Aorta (tissue), 5 donors: ENCODE measurements around the gene C1QTNF12. TPM values are rescaled to one million over a fixed set of nuclear protein-coding genes. Genes with fewer than 3 reads are reported as not detected.

Experiments used
- ATAC-seq: fragments of 200-7000 bp; cut with Tn5 transposase; one replicate; pipeline ENCODE4 v1.9.1; 2022; ENCODE audit warnings: moderate library complexity; ENCODE audit not compliant: low FRiP score
- DNase-seq, 2 donors: peaks; one replicate each; pipeline ENCODE4 v3.0.0-alpha.2; 2020
- H3K27ac ChIP-seq, 2 donors: one replicate each; pipeline ENCODE4 v1.5.1; 2013; ENCODE audit warnings: low read length in 2 of 2, mild to moderate bottlenecking in 2 of 2, moderate library complexity in 2 of 2, control low read depth in 1 of 2, inconsistent platforms in 1 of 2, low read depth in 1 of 2
- H3K27me3 ChIP-seq, 2 donors: one replicate each; pipeline ENCODE4 v1.6.1; 2013; ENCODE audit warnings: control low read depth in 1 of 2, low read length in 1 of 2, mild to moderate bottlenecking in 1 of 2, moderate library complexity in 1 of 2; ENCODE audit not compliant: insufficient read depth in 2 of 2, control insufficient read depth in 1 of 2
- H3K36me3 ChIP-seq, 2 donors: one replicate each; pipeline ENCODE4 v1.6.1; 2013; ENCODE audit warnings: control low read depth in 1 of 2, low read length in 1 of 2, mild to moderate bottlenecking in 1 of 2; ENCODE audit not compliant: insufficient read depth in 2 of 2, control insufficient read depth in 1 of 2
- H3K4me1 ChIP-seq, 2 donors: one replicate each; pipeline ENCODE4 v1.6.1; 2013; ENCODE audit warnings: low read length in 2 of 2, control low read depth in 1 of 2, mild to moderate bottlenecking in 1 of 2, moderate library complexity in 1 of 2; ENCODE audit not compliant: insufficient read depth in 2 of 2, control insufficient read depth in 1 of 2
- H3K4me3 ChIP-seq, 2 donors: one replicate each; pipeline ENCODE4 v1.5.1; 2013; ENCODE audit warnings: low read length in 2 of 2, control low read depth in 1 of 2, mild to moderate bottlenecking in 1 of 2
- H3K9me3 ChIP-seq: one replicate; pipeline ENCODE4 v1.6.1; 2013; ENCODE audit warnings: mild to moderate bottlenecking, low read length; ENCODE audit not compliant: control insufficient read depth
- WGBS, 2 donors: extraction: QIAGEN DNeasy Blood & Tissue Kit; methylation state at CpG; one replicate each; pipeline ENCODE4 v1.1.7; 2013; 5-methylcytosine and 5-hydroxymethylcytosine counted together
- intact Hi-C, 2 donors: fragments of 100-400 bp; cut with DNase I; formaldehyde crosslinking; loops; one replicate each; pipeline versions ENCODE4 v1.14.2 to v1.15.0; 2022
- polyA plus RNA-seq, 2 donors: library from polyadenylated mRNA; stranded (reverse); fragments of 200-250 nt; gene quantifications; one replicate each; pipeline ENCODE4 v1.2.3, GENCODE V29; 2013
- total RNA-seq, 2 donors: library from RNA; stranded (reverse); fragmentation: NEBNext Ultra II Directional; extraction: Animal tissue kit (Norgen Biotek cat#: 25700); gene quantifications; one replicate each; pipeline ENCODE4 v1.2.1, GENCODE V29; 2021
- donor health status: healthy with polysubstance abuse.
- donor health status: Bipolar disorder and iron deficiency.
- donor health status: DM: no; HTN: no; CAD: no.
- donor health status: DM: no; HTN: no; CAD: no.
- donor health status: DM: yes; HTN: yes; CAD: no.

Gene C1QTNF12
- total and polyA plus RNA-seq, 4 donors, result 3.4 to 10.0 (median 4.1) TPM

DNA sequence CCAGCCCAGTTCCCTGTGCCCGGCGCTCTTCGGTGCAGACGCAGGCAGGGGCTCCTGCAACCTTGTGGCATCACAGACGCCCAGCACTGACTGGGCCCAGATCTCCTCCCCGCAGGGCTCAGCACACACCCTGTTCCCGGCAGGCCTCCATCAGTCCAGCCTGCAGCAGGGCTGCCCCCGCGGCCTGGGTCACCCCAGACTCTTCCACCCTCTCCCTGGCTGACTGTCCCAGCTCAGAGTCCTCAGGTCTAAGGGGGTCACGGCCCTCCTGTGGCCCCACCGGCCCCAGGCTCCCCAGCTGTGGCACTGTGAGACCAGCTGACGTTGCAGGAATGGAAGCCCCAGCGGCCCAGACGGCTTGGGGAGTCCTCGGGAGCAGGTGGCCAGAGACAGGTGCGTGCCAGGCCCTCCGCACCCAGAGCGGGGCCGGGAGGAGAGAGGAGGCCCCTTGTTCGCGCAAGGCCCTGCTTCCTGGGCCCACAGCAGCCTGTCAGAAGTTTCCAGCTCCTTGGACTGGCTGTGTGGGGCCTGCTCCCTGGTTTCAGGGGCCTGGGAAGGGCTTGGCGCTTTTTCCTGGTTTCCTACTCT lies 10.3 kb downstream of the C1QTNF12 start:
- 82 to 83% methylated on average over 20 to 22 of the region's 22 CpGs for WGBS, 2 donors
- no peaks in the 10 kb centered on the region for H3K4me1 ChIP-seq
- H3K27me3 ChIP-seq, result no peaks in the 10 kb centered on the region
- no peak overlapping the region for H3K4me3 ChIP-seq
- H3K36me3 ChIP-seq, result no peaks in the 10 kb centered on the region
- DNase-seq (no peak), ATAC-seq (no peak)
- intact Hi-C loops, result no loop called here
- H3K27ac ChIP-seq, result no peak overlapping the region
- no peaks in the 10 kb centered on the region for H3K9me3 ChIP-seq

DNA sequence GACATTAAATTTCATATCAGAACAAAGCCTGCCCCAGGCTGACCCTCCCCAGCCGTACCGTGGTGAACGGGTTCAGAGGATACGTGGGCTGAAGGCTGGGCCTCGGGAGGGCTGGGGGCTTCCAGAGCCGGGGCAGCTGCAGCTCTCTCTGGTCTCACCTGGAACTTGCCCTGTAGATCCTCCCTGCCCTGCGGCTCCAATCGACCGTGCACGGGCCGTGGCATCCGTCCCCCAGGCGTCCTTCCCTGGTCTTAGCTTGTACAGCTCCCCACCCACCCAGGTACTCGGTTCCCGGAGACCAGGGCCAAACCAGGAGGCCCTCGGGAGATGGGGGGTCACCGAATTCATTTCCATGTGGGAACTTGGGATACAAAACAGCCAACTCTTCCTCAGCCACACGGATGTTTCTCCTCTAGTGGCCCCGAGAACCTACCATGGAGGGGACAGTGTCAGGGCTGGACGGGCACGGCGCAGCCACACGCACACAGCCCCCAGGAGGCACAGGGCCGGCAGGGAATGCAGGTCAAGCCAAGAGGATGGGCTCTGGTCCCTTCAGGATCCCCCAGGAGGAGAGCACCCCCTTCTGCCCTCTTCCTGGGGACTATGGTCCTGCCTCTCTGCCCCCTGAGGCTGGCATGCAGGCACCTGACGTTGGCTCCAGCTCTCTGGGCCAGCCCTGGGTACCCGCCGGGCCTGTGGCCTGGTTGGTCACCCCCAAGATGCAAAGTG lies 11.3 kb downstream of the C1QTNF12 start:
- intact Hi-C loops, result no loop called here
- Histone ChIP-seq H3K36me3 (no peaks in the 10 kb centered on the region), H3K4me3 (no peak overlapping the region), H3K4me1 (no peaks in the 10 kb centered on the region), H3K27me3 (no peaks in the 10 kb centered on the region), H3K27ac (no peak overlapping the region), H3K9me3 (no peaks in the 10 kb centered on the region)
- ATAC-seq (no peak), DNase-seq (no peak)
- WGBS, 2 donors, result 89 to 91% methylated on average over 27 of the region's 27 CpGs

DNA sequence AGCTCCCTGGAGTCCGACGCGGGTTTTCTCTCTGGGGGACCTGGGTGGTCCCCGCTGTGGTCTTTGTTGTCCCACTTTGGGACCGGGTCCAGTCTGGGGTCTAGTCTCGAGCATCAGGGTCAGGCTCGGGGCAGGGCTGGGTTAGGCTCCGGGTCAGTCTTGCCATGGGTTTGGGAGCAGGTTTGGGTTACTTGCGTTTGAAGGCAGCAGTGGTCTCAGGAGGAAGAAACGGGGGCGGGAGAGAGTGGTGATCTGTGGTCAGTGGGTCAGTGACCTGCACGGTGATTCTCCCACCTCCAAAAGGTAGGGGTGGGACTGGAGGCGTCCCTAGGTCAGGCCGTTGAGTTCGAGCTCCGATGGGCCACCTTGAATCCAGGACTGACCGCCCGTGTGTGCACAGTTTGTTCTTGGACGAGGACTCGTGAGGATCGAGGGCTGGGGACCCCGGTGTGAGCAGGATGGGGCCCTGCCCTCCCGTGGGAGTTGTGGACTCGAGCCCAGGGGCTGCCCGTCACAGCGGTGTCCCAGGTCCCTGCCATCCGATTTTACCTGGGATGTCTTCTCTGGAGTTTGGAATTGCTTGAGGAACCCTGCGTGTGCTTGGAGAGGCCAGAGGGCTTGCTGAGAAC lies 12.2 kb downstream of the C1QTNF12 start:
- 95 to 96% methylated on average over 28 of the region's 28 CpGs for WGBS, 2 donors
- intact Hi-C loops, result loop anchor here in 1 of 2 donors (5.0 kb wide), 1 partner anchor 117 kb away; the partner anchor contains the start of gene C1orf159

DNA sequence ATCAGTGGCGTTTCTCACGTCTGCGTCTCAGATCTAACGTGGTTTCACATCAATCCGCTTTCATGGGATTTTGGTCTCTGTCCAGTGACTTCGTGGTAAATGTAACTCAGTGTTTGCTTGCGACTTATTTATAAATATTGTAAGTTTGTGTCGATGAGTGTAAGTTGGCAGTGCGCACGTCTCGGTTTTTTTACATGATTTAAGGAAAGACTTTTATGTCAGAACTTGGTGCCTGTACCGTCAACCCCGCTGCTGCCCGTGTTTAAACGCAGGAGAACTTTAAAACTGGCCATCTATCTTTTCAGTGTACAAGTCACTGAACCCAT lies 13.0 kb downstream of the C1QTNF12 start:
- no peak overlapping the region for H3K27ac ChIP-seq
- no peaks in the 10 kb centered on the region for H3K27me3 ChIP-seq
- intact Hi-C loops, result loop anchor here in 1 of 2 donors (5.0 kb wide), 1 partner anchor 116 kb away; the partner anchor contains the start of gene C1orf159
- no peaks in the 10 kb centered on the region for H3K9me3 ChIP-seq
- ATAC-seq (no peak), DNase-seq (no peak)
- H3K4me1 ChIP-seq, result no peaks in the 10 kb centered on the region
- no peak overlapping the region for H3K4me3 ChIP-seq
- H3K36me3 ChIP-seq, result no peaks in the 10 kb centered on the region
- WGBS, 2 donors, result 96 to 97% methylated on average over 15 of the region's 15 CpGs

More for the DNA sequence above, 12.2 kb downstream of the C1QTNF12 start:
- no peak for ATAC-seq
- H3K27me3 ChIP-seq, result no peaks in the 10 kb centered on the region
- H3K27ac ChIP-seq, result no peak overlapping the region
- no peaks in the 10 kb centered on the region for H3K4me1 ChIP-seq
- no peak for DNase-seq
- H3K36me3 ChIP-seq, result no peaks in the 10 kb centered on the region
- no peak overlapping the region for H3K4me3 ChIP-seq
- no peaks in the 10 kb centered on the region for H3K9me3 ChIP-seq

DNA sequence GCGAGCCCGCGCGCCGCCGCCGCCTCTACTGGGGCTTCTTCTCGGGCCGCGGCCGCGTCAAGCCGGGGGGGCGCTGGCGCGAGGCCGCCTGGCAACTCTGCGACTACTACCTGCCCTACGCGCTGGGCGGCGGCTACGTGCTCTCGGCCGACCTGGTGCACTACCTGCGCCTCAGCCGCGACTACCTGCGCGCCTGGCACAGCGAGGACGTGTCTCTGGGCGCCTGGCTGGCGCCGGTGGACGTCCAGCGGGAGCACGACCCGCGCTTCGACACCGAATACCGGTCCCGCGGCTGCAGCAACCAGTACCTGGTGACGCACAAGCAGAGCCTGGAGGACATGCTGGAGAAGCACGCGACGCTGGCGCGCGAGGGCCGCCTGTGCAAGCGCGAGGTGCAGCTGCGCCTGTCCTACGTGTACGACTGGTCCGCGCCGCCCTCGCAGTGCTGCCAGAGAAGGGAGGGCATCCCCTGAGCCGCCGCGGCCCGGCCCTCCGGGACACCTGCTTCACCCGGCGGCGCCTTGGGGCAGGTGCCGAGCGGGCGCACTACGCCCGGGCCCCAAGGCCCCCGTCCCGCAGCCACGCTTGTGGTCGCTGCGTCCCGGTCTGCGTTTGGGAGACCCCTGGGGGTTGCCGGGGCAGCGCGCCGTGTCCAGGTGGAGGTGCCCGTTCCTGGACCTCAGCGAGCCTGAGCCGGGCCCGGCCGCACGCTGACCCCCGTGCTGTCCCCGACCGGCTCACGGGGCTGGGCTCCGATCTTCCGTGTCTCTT lies 13.5 kb downstream of the C1QTNF12 start:
- intact Hi-C loops, result loop anchor here in 1 of 2 donors (5.0 kb wide), 1 partner anchor 116 kb away; the partner anchor contains the start of gene C1orf159
- Histone ChIP-seq H3K27ac (no peak overlapping the region), H3K36me3 (no peaks in the 10 kb centered on the region), H3K27me3 (no peaks in the 10 kb centered on the region), H3K4me3 (no peak overlapping the region), H3K4me1 (no peaks in the 10 kb centered on the region), H3K9me3 (no peaks in the 10 kb centered on the region)
- DNase-seq (no peak), ATAC-seq (no peak)
- WGBS, 2 donors, result 69 to 79% methylated on average over 91 to 98 of the region's 98 CpGs

DNA sequence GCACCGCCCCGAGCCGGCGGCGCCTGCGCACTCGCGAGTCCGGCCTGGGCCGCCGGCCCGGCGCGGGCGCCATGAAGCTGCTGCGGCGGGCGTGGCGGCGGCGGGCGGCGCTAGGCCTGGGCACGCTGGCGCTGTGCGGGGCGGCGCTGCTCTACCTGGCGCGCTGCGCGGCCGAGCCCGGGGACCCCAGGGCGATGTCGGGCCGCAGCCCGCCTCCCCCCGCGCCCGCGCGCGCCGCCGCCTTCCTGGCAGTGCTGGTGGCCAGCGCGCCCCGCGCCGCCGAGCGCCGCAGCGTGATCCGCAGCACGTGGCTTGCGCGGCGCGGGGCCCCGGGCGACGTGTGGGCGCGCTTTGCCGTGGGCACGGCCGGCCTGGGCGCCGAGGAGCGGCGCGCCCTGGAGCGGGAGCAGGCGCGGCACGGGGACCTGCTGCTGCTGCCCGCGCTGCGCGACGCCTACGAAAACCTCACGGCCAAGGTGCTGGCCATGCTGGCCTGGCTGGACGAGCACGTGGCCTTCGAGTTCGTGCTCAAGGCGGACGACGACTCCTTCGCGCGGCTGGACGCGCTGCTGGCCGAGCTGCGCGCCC lies 14.2 kb downstream of the C1QTNF12 start, which contains the start of gene B3GALT6:
B3GALT6 (plus strand) TSS at position 30 of the 588 bp plus-strand sequence; CDS start at position 72, 42 bp downstream.
- no peaks in the 10 kb centered on the region for H3K4me1 ChIP-seq

DNA sequence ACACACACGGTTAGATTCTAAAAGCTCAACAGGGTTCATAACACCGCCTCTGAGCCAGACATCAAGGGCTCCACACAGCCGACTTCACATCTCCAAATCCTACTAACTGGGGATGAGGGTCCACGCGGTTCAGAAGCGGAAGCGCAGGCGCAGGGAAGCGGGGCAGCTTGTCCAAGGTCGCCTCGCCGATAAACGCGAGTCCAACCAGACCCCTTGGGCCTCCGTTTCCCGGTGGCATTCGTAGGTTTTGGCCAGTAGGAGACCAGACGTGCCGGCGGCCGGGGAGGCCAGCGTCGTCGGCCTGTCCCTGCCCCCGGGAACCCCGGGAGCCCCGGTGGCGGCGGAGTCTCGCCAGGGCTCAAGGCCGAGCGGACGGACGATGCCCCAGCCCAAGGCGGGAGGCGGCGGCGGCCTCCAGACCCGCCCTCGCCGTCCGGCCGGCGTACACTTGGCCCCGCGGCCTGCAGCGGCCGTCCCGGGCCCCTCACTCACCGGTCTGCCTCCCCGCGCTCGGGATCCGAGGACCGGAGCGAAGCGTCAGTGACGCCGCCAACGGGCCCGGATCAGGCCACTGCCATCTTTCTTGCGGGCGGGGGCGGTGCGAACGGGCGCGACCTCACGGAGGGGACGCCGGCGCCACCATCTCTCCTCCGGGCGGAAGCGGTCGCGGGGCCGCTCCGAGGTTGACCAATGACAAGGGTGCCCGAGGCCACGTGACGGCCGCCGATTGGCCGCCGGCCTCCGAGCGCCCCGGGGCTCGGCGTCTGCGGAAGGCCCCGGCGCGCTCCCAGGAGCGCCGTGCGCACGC lies 14.9 kb downstream of the C1QTNF12 start, which contains the start of gene SDF4:
SDF4 (minus strand) TSS at position 602 of the 808 bp plus-strand sequence. CDS start 3,229 bp downstream, outside the sequence.
- Histone ChIP-seq H3K27me3 (no peaks in the 10 kb centered on the region), H3K9me3 (no peaks in the 10 kb centered on the region), H3K4me1 (no peaks in the 10 kb centered on the region), H3K4me3 (peak within 1 kb of the TSS; percentile 83 to 85), H3K27ac (peak within 1 kb of the TSS in 1 of 2 donors; percentile 73), H3K36me3 (peaks cover 0 to 6% of the 10 kb centered on the region in 2 donors)
- 0% methylated on average over 67 to 99 of the region's 99 CpGs for WGBS, 2 donors
- DNase-seq (peak; percentile 98 to 99), ATAC-seq (peak; percentile 96)
- intact Hi-C loops, result loop anchor here in 1 of 2 donors (5.0 kb wide), 1 partner anchor 114 kb away; the partner anchor contains the start of gene C1orf159

More for the DNA sequence above, 14.2 kb downstream of the C1QTNF12 start, which contains the start of gene B3GALT6:
- intact Hi-C loops, result loop anchor here in 1 of 2 donors (5.0 kb wide), 1 partner anchor 115 kb away; the partner anchor contains the start of gene C1orf159
- DNase-seq (no peak), ATAC-seq (no peak)
- WGBS, 2 donors, result 7 to 8% methylated on average over 53 to 100 of the region's 100 CpGs
- no peaks in the 10 kb centered on the region for H3K9me3 ChIP-seq
- peaks cover 0 to 6% of the 10 kb centered on the region in 2 donors for H3K36me3 ChIP-seq
- H3K27me3 ChIP-seq, result no peaks in the 10 kb centered on the region
- peak within 1 kb of the TSS; percentile 83 to 85 for H3K4me3 ChIP-seq
- peak within 1 kb of the TSS in 1 of 2 donors; percentile 73 for H3K27ac ChIP-seq
